ENCODE results near the gene CHST3.

- no peak for TF ChIP-seq CTCF (IDR thresholded peaks at IDR 0.05)
- no peak for TF ChIP-seq POLR2A (IDR thresholded peaks at IDR 0.05)
These were observed 63.3 kb downstream of the CHST3 start for GRCh38 chr10:72027498-72027897.

Data from breast epithelium (tissue), 3 donors.